GM21825 (cell line): ENCODE results near the gene PHACTR4.
A peak's percentile ranks its signal among the peaks of the same experiment; 100 is the strongest.
"Not testable (repeated sequence)": the region's sequence is repeated elsewhere in the genome, so short reads cannot be mapped to it uniquely, and the experiment has no call there.

Experiments used
- ATAC-seq: cut with Tn5 transposase; IDR thresholded peaks from one replicate; pipeline ENCODE4 v1.9.1; 2021; ENCODE audit warnings: mild to moderate bottlenecking, moderate library complexity; ENCODE audit not compliant: unreplicated experiment

Gene PHACTR4

GRCh38 chr1:28369371-28370238 is at the start of gene PHACTR4:
Gene PHACTR4 (plus strand): TSS chr1:28369740. CDS start chr1:28407448, 37,708 bp downstream.
- peak; percentile 90 for ATAC-seq

GRCh38 chr1:28322194-28322593 is 47.3 kb upstream of the PHACTR4 start:
- ATAC-seq = peak; percentile 80

GRCh38 chr1:28323720-28324119 is 45.8 kb upstream of the PHACTR4 start:
- ATAC-seq = no peak

GRCh38 chr1:28326515-28326914 is 43.0 kb upstream of the PHACTR4 start:
- no peak for ATAC-seq

- no peak for ATAC-seq
These were observed 42.6 kb upstream of the PHACTR4 start for GRCh38 chr1:28326984-28327383.

- ATAC-seq = not testable (repeated sequence)
These were observed 42.1 kb upstream of the PHACTR4 start for GRCh38 chr1:28327431-28327830.

- ATAC-seq = no peak
These were observed 41.3 kb upstream of the PHACTR4 start for GRCh38 chr1:28328228-28328648.

GRCh38 chr1:28329395-28330153 is 40.0 kb upstream of the PHACTR4 start:
- no peak for ATAC-seq

GRCh38 chr1:28338897-28339296 is 30.6 kb upstream of the PHACTR4 start:
- no peak for ATAC-seq

- ATAC-seq = no peak
These were observed 30.0 kb upstream of the PHACTR4 start for GRCh38 chr1:28339551-28339950.

GRCh38 chr1:28340221-28340974 is 29.1 kb upstream of the PHACTR4 start:
- ATAC-seq = no peak

GRCh38 chr1:28341591-28341990 is 27.9 kb upstream of the PHACTR4 start:
- no peak for ATAC-seq

- ATAC-seq = no peak
These were observed 26.1 kb upstream of the PHACTR4 start for GRCh38 chr1:28343405-28343804.

GRCh38 chr1:28353248-28353810 is 16.2 kb upstream of the PHACTR4 start:
- ATAC-seq = not testable (repeated sequence)

GRCh38 chr1:28354121-28354520 is 15.4 kb upstream of the PHACTR4 start:
- no peak for ATAC-seq

- no peak for ATAC-seq
These were observed 10.8 kb upstream of the PHACTR4 start for GRCh38 chr1:28358716-28359115.

- ATAC-seq = no peak
These were observed 9.8 kb upstream of the PHACTR4 start for GRCh38 chr1:28359592-28360239.

- ATAC-seq = no peak
These were observed 4.7 kb upstream of the PHACTR4 start for GRCh38 chr1:28364888-28365287.

GRCh38 chr1:28365864-28366263 is 3.7 kb upstream of the PHACTR4 start:
- ATAC-seq = no peak

GRCh38 chr1:28368608-28369007 is 932 bp upstream of the PHACTR4 start:
- not testable (repeated sequence) for ATAC-seq
